ENCODE measurements around the gene C1orf210.

DNA sequence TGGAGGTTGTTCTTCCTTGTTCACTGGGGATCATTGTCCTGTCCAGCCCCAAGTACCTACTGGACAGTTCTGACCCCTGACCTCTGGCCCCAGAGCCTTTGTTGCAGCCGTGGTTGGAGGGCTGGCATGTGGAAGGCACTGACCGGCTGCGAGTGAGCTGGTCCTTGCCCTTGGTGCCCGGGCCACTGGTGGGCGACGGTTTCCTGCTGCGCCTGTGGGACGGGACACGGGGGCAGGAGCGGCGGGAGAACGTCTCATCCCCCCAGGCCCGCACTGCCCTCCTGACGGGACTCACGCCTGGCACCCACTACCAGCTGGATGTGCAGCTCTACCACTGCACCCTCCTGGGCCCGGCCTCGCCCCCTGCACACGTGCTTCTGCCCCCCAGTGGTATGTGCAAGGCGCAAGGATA, 26.8 kb upstream of the C1orf210 start:
- TF ChIP-seq POLR2A (IDR thresholded peaks at IDR 0.05; ENCODE audit: low read depth, low read length): no peak
- TF ChIP-seq MAZ (IDR thresholded peaks at IDR 0.05; ENCODE audit: borderline replicate concordance, low read depth, low read length): no peak
- TF ChIP-seq, protein P1, sequence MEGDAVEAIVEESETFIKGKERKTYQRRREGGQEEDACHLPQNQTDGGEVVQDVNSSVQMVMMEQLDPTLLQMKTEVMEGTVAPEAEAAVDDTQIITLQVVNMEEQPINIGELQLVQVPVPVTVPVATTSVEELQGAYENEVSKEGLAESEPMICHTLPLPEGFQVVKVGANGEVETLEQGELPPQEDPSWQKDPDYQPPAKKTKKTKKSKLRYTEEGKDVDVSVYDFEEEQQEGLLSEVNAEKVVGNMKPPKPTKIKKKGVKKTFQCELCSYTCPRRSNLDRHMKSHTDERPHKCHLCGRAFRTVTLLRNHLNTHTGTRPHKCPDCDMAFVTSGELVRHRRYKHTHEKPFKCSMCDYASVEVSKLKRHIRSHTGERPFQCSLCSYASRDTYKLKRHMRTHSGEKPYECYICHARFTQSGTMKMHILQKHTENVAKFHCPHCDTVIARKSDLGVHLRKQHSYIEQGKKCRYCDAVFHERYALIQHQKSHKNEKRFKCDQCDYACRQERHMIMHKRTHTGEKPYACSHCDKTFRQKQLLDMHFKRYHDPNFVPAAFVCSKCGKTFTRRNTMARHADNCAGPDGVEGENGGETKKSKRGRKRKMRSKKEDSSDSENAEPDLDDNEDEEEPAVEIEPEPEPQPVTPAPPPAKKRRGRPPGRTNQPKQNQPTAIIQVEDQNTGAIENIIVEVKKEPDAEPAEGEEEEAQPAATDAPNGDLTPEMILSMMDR (conservative IDR thresholded peaks at IDR 0.05; ENCODE audit: low read depth, low read length): no peak
- TF ChIP-seq RFX5 (IDR thresholded peaks at IDR 0.05; ENCODE audit: low read depth, low read length): no peak
- TF ChIP-seq BHLHE40 (IDR thresholded peaks at IDR 0.05; ENCODE audit: low read depth, low read length): no peak
- no peak for TF ChIP-seq USF2 (IDR thresholded peaks at IDR 0.05; ENCODE audit: low read depth, low read length)
- TF ChIP-seq RAD21 (IDR thresholded peaks at IDR 0.05; ENCODE audit: low read length): no peak
- TF ChIP-seq MXI1 (IDR thresholded peaks at IDR 0.05; ENCODE audit: borderline replicate concordance, low read depth, low read length): no peak
